Vagina (tissue), 2 donors: ENCODE data around the gene BCLAF1.

Source experiments
- CTCF ChIP-seq, 3 experiments: fragments of 450-650 bp in 2 of 3; fragments of 200-600 bp in 1 of 3; sonication (generic) in 1 of 3; IDR thresholded peaks; one replicate each; pipeline ENCODE4 v1.5.1; 2017 to 2019; ENCODE audit warnings: antibody characterized with exemption in 3 of 3, mild to moderate bottlenecking in 2 of 3, moderate library complexity in 2 of 3
- POLR2A ChIP-seq, 2 donors: fragments of 450-650 bp; IDR thresholded peaks; one replicate each; pipeline ENCODE4 v1.6.1; 2017; ENCODE audit warnings: antibody characterized with exemption in 2 of 2, mild to moderate bottlenecking in 2 of 2, moderate library complexity in 2 of 2

GRCh38 chr6:136307351-136307750 is 17.7 kb upstream of the BCLAF1 start:
- no peak for TF ChIP-seq POLR2A (IDR thresholded peaks at IDR 0.05)
- no peak for TF ChIP-seq CTCF (IDR thresholded peaks at IDR 0.05)
